ENCODE data around the gene PPP3CA.

Gene PPP3CA

DNA sequence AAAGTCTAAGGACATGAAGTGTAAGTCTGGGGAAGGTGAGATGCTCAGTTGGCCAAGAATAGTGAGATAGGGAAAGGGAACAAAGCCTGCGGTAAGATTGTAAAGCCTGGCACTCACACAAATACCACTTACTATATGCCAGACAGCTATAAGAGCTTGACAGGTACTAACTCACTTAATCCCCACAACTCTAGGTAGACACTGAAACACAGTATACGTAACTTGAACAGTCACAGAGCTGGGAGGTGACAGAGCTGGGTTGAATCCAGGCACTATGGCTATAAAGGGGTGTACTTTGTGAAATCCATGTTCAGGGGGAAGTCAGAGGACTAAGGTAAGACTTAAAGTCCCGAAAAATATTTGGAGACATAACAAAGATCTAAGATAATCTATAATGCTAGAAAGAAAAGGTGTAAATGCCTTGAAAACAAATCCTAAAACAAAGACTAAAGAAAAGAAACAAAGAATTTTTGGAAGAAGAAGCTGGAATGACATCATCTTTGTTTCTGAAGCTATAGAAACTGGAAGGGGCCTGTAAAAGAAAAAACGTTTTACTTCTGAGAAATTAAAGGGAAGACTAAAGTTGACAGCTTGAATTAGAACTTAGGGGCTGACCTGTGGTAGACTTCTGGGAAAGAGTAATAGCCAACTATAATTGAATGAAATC lies 172.5 kb downstream of the PPP3CA start:
- Histone ChIP-seq H3K27me3 (no peaks in the 10 kb centered on the region), H3K4me1 (peaks cover 0 to 14% (median 2%) of the 10 kb centered on the region in 4 donors), H3K36me3 (no peaks in the 10 kb centered on the region), H3K27ac (no peak overlapping the region), H3K4me3 (no peak overlapping the region), H3K9me3 (no peaks in the 10 kb centered on the region)
- intact Hi-C loops (cut with DNase I; ENCODE audit: low total_unique reads) = no loop called here
- TF ChIP-seq, protein P1, sequence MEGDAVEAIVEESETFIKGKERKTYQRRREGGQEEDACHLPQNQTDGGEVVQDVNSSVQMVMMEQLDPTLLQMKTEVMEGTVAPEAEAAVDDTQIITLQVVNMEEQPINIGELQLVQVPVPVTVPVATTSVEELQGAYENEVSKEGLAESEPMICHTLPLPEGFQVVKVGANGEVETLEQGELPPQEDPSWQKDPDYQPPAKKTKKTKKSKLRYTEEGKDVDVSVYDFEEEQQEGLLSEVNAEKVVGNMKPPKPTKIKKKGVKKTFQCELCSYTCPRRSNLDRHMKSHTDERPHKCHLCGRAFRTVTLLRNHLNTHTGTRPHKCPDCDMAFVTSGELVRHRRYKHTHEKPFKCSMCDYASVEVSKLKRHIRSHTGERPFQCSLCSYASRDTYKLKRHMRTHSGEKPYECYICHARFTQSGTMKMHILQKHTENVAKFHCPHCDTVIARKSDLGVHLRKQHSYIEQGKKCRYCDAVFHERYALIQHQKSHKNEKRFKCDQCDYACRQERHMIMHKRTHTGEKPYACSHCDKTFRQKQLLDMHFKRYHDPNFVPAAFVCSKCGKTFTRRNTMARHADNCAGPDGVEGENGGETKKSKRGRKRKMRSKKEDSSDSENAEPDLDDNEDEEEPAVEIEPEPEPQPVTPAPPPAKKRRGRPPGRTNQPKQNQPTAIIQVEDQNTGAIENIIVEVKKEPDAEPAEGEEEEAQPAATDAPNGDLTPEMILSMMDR (IDR thresholded peaks at IDR 0.05) = no peak
- DNase-seq = no peak

DNA sequence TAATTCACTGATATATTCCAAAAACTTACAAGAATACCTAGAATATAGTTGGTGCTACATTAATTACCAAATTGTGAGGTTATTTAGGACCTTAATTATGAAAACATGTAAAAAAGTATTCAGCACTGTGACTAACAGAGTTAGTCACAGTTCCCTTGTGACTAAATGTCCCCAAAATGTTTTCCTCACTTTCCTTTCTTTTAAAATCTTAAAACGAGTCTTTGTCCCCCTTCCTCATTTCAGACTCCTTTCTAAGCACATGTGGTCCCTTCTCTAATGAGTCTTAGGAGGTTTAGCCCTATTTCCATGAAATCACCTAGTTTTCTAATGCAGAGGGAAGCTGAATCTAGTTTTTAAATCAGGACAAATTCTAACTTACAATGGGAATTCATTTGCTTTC lies 175.0 kb downstream of the PPP3CA start:
- DNase-seq = no peak
- no peak overlapping the region for H3K27ac ChIP-seq
- H3K9me3 ChIP-seq = no peaks in the 10 kb centered on the region
- H3K36me3 ChIP-seq = no peaks in the 10 kb centered on the region
- peaks cover 0 to 14% (median 2%) of the 10 kb centered on the region in 4 donors for H3K4me1 ChIP-seq
- TF ChIP-seq, protein P1 (IDR thresholded peaks at IDR 0.05) = no peak
- H3K4me3 ChIP-seq = no peak overlapping the region
- H3K27me3 ChIP-seq = no peaks in the 10 kb centered on the region
- intact Hi-C loops (cut with DNase I; ENCODE audit: low total_unique reads) = no loop called here

DNA sequence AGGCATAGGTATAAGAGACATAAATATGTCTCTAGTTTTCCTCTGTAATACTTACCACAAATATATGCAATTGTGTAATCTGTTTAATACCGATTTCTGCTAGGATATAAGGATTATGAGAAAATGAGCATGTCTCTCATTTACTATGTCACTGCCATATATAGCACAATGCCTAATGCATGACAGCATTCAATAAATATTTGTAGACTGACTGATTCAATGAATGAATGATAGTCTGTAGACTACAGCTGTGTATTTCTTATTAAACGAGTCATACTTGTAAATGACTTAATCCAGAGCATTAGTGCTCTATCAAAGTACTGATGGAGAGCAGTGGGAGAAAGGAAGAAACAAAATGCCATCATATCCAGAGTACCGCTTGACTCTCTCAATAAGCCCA lies 175.6 kb downstream of the PPP3CA start:
- Histone ChIP-seq H3K27ac (no peak overlapping the region), H3K9me3 (no peaks in the 10 kb centered on the region), H3K4me1 (peaks cover 0 to 14% (median 2%) of the 10 kb centered on the region in 4 donors), H3K4me3 (no peak overlapping the region), H3K27me3 (no peaks in the 10 kb centered on the region), H3K36me3 (no peaks in the 10 kb centered on the region)
- intact Hi-C loops (cut with DNase I; ENCODE audit: low total_unique reads) = no loop called here
- no peak for DNase-seq
- TF ChIP-seq, protein P1 (IDR thresholded peaks at IDR 0.05) = no peak

DNA sequence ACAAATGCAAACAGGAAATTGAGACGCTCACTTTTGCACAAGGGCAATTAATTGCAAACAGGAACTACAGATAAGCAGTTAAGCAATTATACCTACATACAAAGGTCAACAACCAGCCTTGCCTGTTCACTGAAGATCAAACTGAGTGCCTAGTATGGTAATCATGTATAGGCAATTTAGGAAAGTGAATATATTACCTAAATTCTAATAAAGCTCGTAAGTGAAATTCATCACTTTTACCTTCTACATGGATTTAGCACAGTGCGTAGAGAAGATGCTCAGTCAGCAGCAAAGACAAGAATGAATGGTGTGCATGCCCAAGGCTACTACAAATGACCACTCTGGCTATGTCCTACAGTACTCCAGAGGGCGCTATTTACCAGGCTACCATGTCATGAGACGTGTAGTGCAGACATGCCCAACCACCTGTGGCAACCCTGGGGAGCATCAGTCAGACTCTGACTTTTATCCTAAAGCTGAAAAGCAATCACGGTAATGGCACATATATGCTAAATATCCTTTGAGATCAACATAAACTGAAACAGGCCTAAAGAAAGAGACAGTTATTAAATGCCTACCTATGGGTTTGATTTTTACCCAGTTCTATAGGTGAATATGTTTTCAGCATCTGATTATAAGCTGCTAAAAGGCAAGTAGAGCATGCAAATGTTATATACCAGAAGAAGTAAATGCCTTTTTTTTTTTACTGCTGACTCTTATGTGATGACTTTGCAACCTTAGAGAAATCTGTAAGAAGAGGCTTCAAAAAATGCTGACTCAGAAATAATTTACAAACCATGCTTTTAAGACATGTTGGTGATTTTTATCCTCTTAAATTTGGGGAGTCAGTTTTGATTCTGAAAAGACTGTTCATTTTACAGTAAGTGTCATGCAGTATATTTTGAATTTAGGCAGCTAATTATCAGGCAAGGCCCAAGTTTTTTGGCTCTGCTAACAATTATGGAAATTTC lies 178.0 kb downstream of the PPP3CA start:
- Histone ChIP-seq H3K27ac (no peak overlapping the region), H3K36me3 (no peaks in the 10 kb centered on the region), H3K27me3 (no peaks in the 10 kb centered on the region), H3K4me3 (no peak overlapping the region), H3K4me1 (peaks cover 0 to 7% (median 0%) of the 10 kb centered on the region in 4 donors), H3K9me3 (no peaks in the 10 kb centered on the region)
- TF ChIP-seq, protein P1 (IDR thresholded peaks at IDR 0.05) = peak; percentile 50 to 54
- DNase-seq = peak in 1 of 2 donors; percentile 28
- intact Hi-C loops (cut with DNase I; ENCODE audit: low total_unique reads) = no loop called here

DNA sequence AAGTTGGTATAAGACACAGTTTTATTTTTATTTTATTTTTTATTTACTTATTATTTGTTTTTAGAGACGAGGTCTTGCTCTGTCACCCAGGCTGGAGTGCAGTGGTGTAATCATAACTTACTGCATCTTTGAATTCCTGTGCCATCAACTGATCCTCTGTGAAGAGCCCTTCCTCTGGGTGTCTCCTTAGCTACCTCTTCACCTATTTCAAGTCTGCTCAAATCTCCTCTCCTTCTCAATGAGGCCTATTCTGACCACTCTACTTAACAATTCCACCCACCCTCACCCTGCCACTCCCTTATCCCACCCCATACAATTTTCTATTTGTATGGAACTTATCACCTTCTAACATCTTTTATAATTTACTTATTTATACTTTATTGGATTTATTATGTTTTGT lies 183.4 kb downstream of the PPP3CA start:
- intact Hi-C loops (cut with DNase I; ENCODE audit: low total_unique reads) = no loop called here
- no peak for DNase-seq
- Histone ChIP-seq H3K27me3 (no peaks in the 10 kb centered on the region), H3K9me3 (no peaks in the 10 kb centered on the region), H3K4me1 (no peaks in the 10 kb centered on the region), H3K27ac (no peak overlapping the region), H3K4me3 (no peak overlapping the region), H3K36me3 (no peaks in the 10 kb centered on the region)
- TF ChIP-seq, protein P1 (IDR thresholded peaks at IDR 0.05) = no peak

All from tibial artery (tissue), 4 donors.